HepG2 (cell line): ENCODE data around the gene CBX5. TPM values are rescaled to one million over a fixed set of nuclear protein-coding genes. Genes with fewer than 3 reads are reported as not detected.

ENCODE experiments used
- HBP1 ChIP-seq: IDR thresholded peaks from 2 replicates; pipeline ENCODE4 v1.6.1; 2016; ENCODE audit warnings: low read depth, control low read depth
- NAIF1 ChIP-seq: sonication (generic); formaldehyde crosslinking; IDR thresholded peaks from 2 replicates; pipeline ENCODE4 v1.5.0; 2020; ENCODE audit warnings: mild to moderate bottlenecking, missing genetic modification reagents, borderline replicate concordance
- PRDM10 ChIP-seq: sonication (generic); formaldehyde crosslinking; IDR thresholded peaks from 2 replicates; pipeline ENCODE4 v1.4.0; 2020; ENCODE audit warnings: low read depth, missing genetic modification reagents
- SUZ12 ChIP-seq: fragments of 150-350 bp; IDR thresholded peaks from 2 replicates; pipeline ENCODE4 v1.6.1; 2014; ENCODE audit warnings: low read depth, low read length
- TEAD3 ChIP-seq: optimal IDR thresholded peaks from 2 replicates; pipeline ENCODE3; 2016; ENCODE audit warnings: borderline replicate concordance
- ZBTB49 ChIP-seq: sonication (generic); formaldehyde crosslinking; IDR thresholded peaks from 2 replicates; pipeline ENCODE4 v1.4.0; 2020; ENCODE audit warnings: missing genetic modification reagents, borderline replicate concordance
- ZNF224 ChIP-seq: sonication (generic); formaldehyde crosslinking; IDR thresholded peaks from 2 replicates; pipeline ENCODE4 v1.5.0; 2020; ENCODE audit warnings: mild to moderate bottlenecking, missing genetic modification reagents
- ZNF318 ChIP-seq: sonication (generic); formaldehyde crosslinking; IDR thresholded peaks from 2 replicates; pipeline ENCODE4 v1.4.0; 2020; ENCODE audit warnings: mild to moderate bottlenecking, missing genetic modification reagents
- ZNF83 ChIP-seq: sonication (generic); formaldehyde crosslinking; IDR thresholded peaks from 2 replicates; pipeline ENCODE4 v1.4.0; 2020; ENCODE audit warnings: missing genetic modification reagents, mild to moderate bottlenecking, borderline replicate concordance
- polyA plus RNA-seq, 8 experiments: library from polyadenylated mRNA; depleted of rRNA in 3 of 8; stranded (reverse) in 7 of 8; unstranded in 1 of 8; fragments of >200 nt; fragmentation: Illumina TruSeq in 4 of 8; extraction: Trizol in 4 of 8; gene quantifications; 2 replicates each; pipeline versions ENCODE4 v1.2.1 to v1.2.3, GENCODE V29; 2011 to 2016; ENCODE audit warnings: low read depth in 4 of 8, missing spikeins in 1 of 8, mixed read lengths in 1 of 8; ENCODE audit not compliant: insufficient read depth in 1 of 8
- total RNA-seq, 5 experiments: library from RNA; depleted of rRNA; stranded (reverse); fragments of >200 nt; fragmentation: Illumina TruSeq; extraction: Trizol; gene quantifications; 2 replicates each; pipeline ENCODE4 v1.2.3, GENCODE V29; 2016; ENCODE audit warnings: low read depth in 1 of 5

Gene CBX5
- total and polyA plus RNA-seq, 2 of the 13 experiments (the other 11 are each of a cell fraction or from before 2014, with no cell fraction given), result 16.0 to 22.2 TPM

GRCh38 chr12:54214553-54215406 lies 65.1 kb downstream of the CBX5 start (continued):
- no peak for TF ChIP-seq ZBTB49 (CRISPR knock-in tag)
- no peak for TF ChIP-seq NAIF1 (CRISPR knock-in tag)
- TF ChIP-seq SUZ12, result no peak
- TF ChIP-seq ZNF83, result no peak; the same call in 1 of the 2 replicates
- no peak for TF ChIP-seq ZNF318 (CRISPR knock-in tag)
- peak; percentile 37 for TF ChIP-seq TEAD3
- no peak for TF ChIP-seq HBP1 (CRISPR knock-in tag)
- TF ChIP-seq PRDM10 (CRISPR knock-in tag), result peak; percentile 54; the same call in 1 of the 2 replicates
- no peak for TF ChIP-seq ZNF224
